Measurements from ENCODE around the gene NBEA. TPM values are rescaled to one million over a fixed set of nuclear protein-coding genes. Genes with fewer than 3 reads are reported as not detected.
"Not testable (repeated sequence)": the region's sequence is repeated elsewhere in the genome, so short reads cannot be mapped to it uniquely, and the experiment has no call there.

NBEA gene
- total RNA-seq, 2 experiments from 2014 or later: 3.5 to 3.8 TPM

DNA sequence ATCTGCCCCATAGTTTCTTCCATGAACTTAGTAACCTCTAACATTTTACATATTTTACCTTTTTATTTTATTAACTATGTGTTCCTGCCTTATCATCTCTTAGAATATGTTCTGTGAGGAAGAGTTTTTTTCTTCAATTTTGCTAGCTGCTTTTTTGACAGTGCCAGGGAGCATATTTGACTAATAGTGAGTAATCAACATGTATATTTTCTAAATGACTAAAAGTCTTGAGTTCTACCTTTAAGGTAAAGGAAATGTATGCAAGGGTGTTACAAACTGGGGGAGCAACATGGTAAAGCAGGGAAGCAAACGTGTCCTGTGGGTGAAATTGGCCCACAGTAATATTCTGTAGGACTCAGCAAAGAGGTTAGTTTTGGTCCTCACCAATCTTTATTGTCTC, 165.5 kb downstream of the NBEA start:
- no peaks in the 10 kb centered on the region for H3K36me3 ChIP-seq (ENCODE audit: insufficient read depth, low read length)
- H3K4me3 Mint-ChIP-seq: no peak overlapping the region
- no peak for ATAC-seq (ENCODE audit: poor library complexity)
- H3K4me3 ChIP-seq (ENCODE audit: low read length): no peak overlapping the region
- H3K36me3 Mint-ChIP-seq (ENCODE audit: low read depth): no peaks in the 10 kb centered on the region
- no peaks in the 10 kb centered on the region for H3K4me1 Mint-ChIP-seq (ENCODE audit: low read depth)
- no peaks in the 10 kb centered on the region for H3K9me3 Mint-ChIP-seq
- H3K4me1 ChIP-seq (ENCODE audit: insufficient read depth, low read length): no peaks in the 10 kb centered on the region
- no peak for DNase-seq
- CTCF ChIA-PET: no interaction called here
- H3K27me3 Mint-ChIP-seq: no peaks in the 10 kb centered on the region
- TF ChIP-seq, protein P1, sequence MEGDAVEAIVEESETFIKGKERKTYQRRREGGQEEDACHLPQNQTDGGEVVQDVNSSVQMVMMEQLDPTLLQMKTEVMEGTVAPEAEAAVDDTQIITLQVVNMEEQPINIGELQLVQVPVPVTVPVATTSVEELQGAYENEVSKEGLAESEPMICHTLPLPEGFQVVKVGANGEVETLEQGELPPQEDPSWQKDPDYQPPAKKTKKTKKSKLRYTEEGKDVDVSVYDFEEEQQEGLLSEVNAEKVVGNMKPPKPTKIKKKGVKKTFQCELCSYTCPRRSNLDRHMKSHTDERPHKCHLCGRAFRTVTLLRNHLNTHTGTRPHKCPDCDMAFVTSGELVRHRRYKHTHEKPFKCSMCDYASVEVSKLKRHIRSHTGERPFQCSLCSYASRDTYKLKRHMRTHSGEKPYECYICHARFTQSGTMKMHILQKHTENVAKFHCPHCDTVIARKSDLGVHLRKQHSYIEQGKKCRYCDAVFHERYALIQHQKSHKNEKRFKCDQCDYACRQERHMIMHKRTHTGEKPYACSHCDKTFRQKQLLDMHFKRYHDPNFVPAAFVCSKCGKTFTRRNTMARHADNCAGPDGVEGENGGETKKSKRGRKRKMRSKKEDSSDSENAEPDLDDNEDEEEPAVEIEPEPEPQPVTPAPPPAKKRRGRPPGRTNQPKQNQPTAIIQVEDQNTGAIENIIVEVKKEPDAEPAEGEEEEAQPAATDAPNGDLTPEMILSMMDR (IDR thresholded peaks at IDR 0.05): no peak
- no peak overlapping the region for H3K27ac Mint-ChIP-seq
- intact Hi-C loops (cut with DNase I, micrococcal nuclease): loop anchor here in 1 of 2 experiments (1.0 kb wide), 1 partner anchor 12 kb away; no protein-coding TSS in a partner anchor
- H3K27me3 ChIP-seq (ENCODE audit: control insufficient read depth in 1 of 2, insufficient read depth in 2 of 2, low read length in 2 of 2): no peaks in the 10 kb centered on the region
- H3K27ac ChIP-seq (ENCODE audit: low read depth in 1 of 2, low read length in 2 of 2): no peak overlapping the region
- POLR2A ChIA-PET: no interaction called here
- no peaks in the 10 kb centered on the region for H3K9me3 ChIP-seq (ENCODE audit: control insufficient read depth in 1 of 2, insufficient read depth in 1 of 2, low read length in 2 of 2)

GRCh38 chr13:35113612-35114011, 171.5 kb downstream of the NBEA start:
- H3K36me3 Mint-ChIP-seq (ENCODE audit: low read depth): peaks cover 14% of the 10 kb centered on the region
- H3K4me1 ChIP-seq (ENCODE audit: insufficient read depth, low read length); H3K27ac Mint-ChIP-seq; H3K9me3 Mint-ChIP-seq; H3K4me3 Mint-ChIP-seq; intact Hi-C loops (cut with DNase I, micrococcal nuclease); ATAC-seq (ENCODE audit: poor library complexity); H3K27me3 ChIP-seq (ENCODE audit: control insufficient read depth in 1 of 2, insufficient read depth in 2 of 2, low read length in 2 of 2); H3K27me3 Mint-ChIP-seq; POLR2A ChIA-PET; H3K27ac ChIP-seq (ENCODE audit: low read depth in 1 of 2, low read length in 2 of 2); CTCF ChIA-PET; H3K4me3 ChIP-seq (ENCODE audit: low read length); H3K4me1 Mint-ChIP-seq (ENCODE audit: low read depth); H3K36me3 ChIP-seq (ENCODE audit: insufficient read depth, low read length); H3K9me3 ChIP-seq (ENCODE audit: control insufficient read depth in 1 of 2, insufficient read depth in 1 of 2, low read length in 2 of 2); DNase-seq: not testable (repeated sequence)

DNA sequence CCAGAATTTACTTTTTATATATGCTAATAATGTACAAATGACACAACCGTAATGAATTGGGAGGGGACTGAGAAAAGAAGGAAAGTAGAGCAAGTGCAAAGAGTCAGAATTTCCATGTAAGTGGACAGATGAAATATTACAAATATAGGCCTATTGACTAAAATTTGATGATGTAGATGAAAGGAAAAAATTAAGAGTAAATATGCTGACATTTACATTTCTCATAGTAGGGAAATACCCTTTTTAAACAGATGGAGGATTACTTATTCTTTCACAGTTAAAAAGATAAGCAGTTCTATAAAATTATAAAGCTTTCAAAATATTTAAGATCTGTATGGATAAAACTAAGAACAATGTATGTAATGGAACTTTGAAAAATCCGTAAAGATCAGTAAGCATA, 185.4 kb downstream of the NBEA start:
- H3K4me1 Mint-ChIP-seq (ENCODE audit: low read depth): no peaks in the 10 kb centered on the region
- DNase-seq (no peak), ATAC-seq (ENCODE audit: poor library complexity) (no peak)
- H3K9me3 Mint-ChIP-seq: no peaks in the 10 kb centered on the region
- H3K4me3 ChIP-seq (ENCODE audit: low read length): no peak overlapping the region
- no peaks in the 10 kb centered on the region for H3K36me3 ChIP-seq (ENCODE audit: insufficient read depth, low read length)
- intact Hi-C loops (cut with DNase I, micrococcal nuclease): no loop called here
- no peaks in the 10 kb centered on the region for H3K27me3 Mint-ChIP-seq
- no peak overlapping the region for H3K27ac Mint-ChIP-seq
- no peaks in the 10 kb centered on the region for H3K4me1 ChIP-seq (ENCODE audit: insufficient read depth, low read length)
- no peaks in the 10 kb centered on the region for H3K27me3 ChIP-seq (ENCODE audit: control insufficient read depth in 1 of 2, insufficient read depth in 2 of 2, low read length in 2 of 2)
- POLR2A ChIA-PET: no interaction called here
- H3K27ac ChIP-seq (ENCODE audit: low read depth in 1 of 2, low read length in 2 of 2): no peak overlapping the region
- no peaks in the 10 kb centered on the region for H3K36me3 Mint-ChIP-seq (ENCODE audit: low read depth)
- H3K9me3 ChIP-seq (ENCODE audit: control insufficient read depth in 1 of 2, insufficient read depth in 1 of 2, low read length in 2 of 2): no peaks in the 10 kb centered on the region
- TF ChIP-seq, protein P1 (IDR thresholded peaks at IDR 0.05): no peak
- CTCF ChIA-PET: no interaction called here
- H3K4me3 Mint-ChIP-seq: no peak overlapping the region

DNA sequence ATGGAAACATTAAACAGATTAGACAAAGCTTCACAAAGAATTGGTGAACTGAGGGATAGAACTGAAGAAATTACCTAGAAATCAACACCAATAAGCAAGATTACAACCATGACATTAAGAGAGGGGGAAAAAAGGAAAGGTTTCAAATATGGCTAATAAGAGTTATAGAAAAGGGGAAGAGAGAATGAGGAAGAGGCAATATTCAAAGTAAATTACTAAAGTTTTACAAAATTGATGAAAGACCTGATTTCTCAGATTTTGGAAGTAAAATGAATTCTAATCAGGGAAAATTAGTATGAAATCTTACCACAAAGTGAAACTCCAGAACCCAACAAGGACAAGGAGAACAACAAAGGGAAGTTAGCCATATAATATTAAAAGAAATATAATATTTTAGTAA, 187.4 kb downstream of the NBEA start:
- no peaks in the 10 kb centered on the region for H3K27me3 ChIP-seq (ENCODE audit: control insufficient read depth in 1 of 2, insufficient read depth in 2 of 2, low read length in 2 of 2)
- TF ChIP-seq, protein P1 (IDR thresholded peaks at IDR 0.05): no peak
- H3K4me3 ChIP-seq (ENCODE audit: low read length): no peak overlapping the region
- no peaks in the 10 kb centered on the region for H3K9me3 ChIP-seq (ENCODE audit: control insufficient read depth in 1 of 2, insufficient read depth in 1 of 2, low read length in 2 of 2)
- no peaks in the 10 kb centered on the region for H3K9me3 Mint-ChIP-seq
- DNase-seq: no peak
- H3K27me3 Mint-ChIP-seq: no peaks in the 10 kb centered on the region
- H3K4me1 ChIP-seq (ENCODE audit: insufficient read depth, low read length): no peaks in the 10 kb centered on the region
- POLR2A ChIA-PET: no interaction called here
- intact Hi-C loops (cut with DNase I, micrococcal nuclease): no loop called here
- no peak for ATAC-seq (ENCODE audit: poor library complexity)
- H3K27ac Mint-ChIP-seq: no peak overlapping the region
- no peaks in the 10 kb centered on the region for H3K4me1 Mint-ChIP-seq (ENCODE audit: low read depth)
- no peak overlapping the region for H3K4me3 Mint-ChIP-seq
- no peaks in the 10 kb centered on the region for H3K36me3 ChIP-seq (ENCODE audit: insufficient read depth, low read length)
- CTCF ChIA-PET: no interaction called here
- H3K36me3 Mint-ChIP-seq (ENCODE audit: low read depth): no peaks in the 10 kb centered on the region
- no peak overlapping the region for H3K27ac ChIP-seq (ENCODE audit: low read depth in 1 of 2, low read length in 2 of 2)

Measured in CD4-positive, alpha-beta T cell (primary cell).